GM19467 (cell line): Measurements from ENCODE around the gene TANC2.

ENCODE experiments used
- ATAC-seq: cut with Tn5 transposase; IDR thresholded peaks from one replicate; pipeline ENCODE4 v1.9.1; 2021; ENCODE audit warnings: mild to moderate bottlenecking, moderate library complexity; ENCODE audit not compliant: unreplicated experiment

TANC2 gene

DNA sequence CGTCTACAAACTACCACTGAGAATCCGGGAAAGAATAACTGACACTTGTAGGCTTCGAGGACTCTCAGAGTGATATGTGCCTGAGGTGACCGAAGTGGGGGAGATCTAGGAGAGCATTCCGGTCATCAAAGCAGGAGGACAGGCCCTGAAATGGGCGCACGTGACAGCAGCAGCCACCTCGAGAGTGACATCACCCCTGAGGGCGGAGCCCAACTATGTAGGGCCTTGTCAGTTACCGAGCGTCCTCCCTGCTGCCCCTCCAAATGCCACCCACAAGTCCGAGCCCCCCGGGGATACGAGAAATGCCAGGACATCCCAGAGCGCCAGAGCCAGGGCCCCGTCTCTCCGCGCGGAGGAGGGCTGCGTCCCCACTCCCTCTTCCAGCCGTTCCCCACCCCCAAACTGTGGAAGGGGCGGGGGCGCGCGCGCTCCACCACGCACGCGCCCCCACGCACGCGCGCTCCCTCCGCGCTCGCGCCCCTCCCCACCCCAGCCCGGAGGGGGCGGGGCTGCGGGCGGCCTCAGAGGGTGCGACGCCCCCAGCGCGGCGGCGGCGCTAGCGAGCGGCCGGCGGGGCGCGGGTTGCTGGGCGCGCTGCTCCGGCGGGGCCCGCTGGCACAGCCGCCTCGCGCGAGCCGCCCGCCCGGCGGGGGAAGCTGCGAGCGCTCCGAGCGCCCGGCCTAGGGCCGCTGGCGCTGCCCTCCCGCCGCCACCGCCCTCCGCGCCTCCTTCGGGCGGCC is at the start of gene TANC2:
TSS of gene TANC2 (plus strand) at position 550 of the 740 bp plus-strand sequence. CDS start 43,325 bp downstream, outside the sequence.
- peak; percentile 46 for ATAC-seq

GRCh38 chr17:62916684-62917571 is 49.1 kb upstream of the TANC2 start:
- no peak for ATAC-seq

- no peak for ATAC-seq
Measured at GRCh38 chr17:62919388-62919787, 46.6 kb upstream of the TANC2 start.

GRCh38 chr17:62920300-62920699 is 45.7 kb upstream of the TANC2 start:
- ATAC-seq, result no peak

DNA sequence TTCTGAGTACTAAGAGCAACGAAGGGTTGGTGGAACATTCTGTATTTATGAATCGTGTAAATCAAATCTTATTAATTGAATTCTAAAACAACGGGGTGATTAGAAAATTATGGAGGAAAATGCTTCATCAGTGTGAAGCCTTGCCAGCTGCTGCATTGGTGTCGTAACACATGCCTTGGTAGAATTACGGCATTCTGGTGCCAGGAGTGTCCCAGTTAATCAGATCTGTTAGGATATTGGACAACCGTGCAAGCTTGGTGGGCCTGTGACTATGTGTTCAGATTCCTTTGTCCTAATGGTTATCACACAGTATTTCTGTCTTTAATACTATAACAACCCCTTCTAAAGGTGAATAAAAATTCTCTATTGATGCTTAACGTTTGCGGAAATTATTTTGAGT is 44.2 kb upstream of the TANC2 start:
- no peak for ATAC-seq

- no peak for ATAC-seq
Measured at GRCh38 chr17:62923258-62924150, 42.5 kb upstream of the TANC2 start.

DNA sequence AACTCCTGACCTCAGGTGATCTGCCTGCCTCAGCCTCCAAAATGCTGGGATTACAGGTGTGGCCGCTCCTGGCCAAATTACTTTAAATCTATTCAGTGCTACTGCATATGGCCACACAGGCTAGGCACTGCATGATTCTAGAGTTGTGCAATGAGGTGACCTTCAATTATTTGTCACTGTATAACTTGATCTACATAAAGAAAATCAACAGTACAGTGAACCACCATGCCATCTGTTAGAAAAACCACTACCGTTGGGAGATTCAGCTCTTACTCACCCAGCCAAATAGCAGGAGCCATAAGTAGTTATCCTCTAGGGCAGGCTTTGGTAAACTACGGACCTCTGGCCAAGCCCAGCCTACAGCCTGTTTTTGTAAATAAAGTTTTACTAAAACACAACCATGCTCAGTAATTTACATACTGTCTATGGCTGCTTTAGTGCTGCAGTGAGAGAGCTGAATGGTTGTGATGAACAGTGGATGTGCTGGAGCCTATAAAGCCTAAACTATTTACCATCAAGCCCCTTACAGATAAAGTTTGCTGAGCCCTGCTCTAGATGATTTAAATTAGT is 40.7 kb upstream of the TANC2 start:
- ATAC-seq, result no peak

GRCh38 chr17:62927083-62927482 is 39.0 kb upstream of the TANC2 start:
- ATAC-seq, result no peak

DNA sequence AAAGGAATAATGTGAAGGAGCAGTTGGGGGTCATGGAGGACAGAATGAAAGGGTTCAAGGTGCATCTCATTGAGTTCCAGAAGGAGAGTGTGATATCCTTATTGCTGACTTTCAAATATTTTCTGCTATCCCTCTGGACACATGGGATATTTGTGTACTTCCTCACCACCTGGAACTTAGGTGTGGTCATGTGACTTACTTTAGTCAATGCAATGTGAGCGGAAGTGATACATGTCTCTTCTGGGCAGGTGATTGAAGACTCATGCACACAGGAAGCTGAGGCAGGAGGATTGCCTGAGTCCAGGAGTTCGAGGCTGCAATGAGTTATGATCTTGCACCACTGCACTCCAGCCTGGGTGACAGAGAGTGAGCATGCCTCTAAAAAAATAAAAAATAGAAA is 36.7 kb upstream of the TANC2 start:
- no peak for ATAC-seq

DNA sequence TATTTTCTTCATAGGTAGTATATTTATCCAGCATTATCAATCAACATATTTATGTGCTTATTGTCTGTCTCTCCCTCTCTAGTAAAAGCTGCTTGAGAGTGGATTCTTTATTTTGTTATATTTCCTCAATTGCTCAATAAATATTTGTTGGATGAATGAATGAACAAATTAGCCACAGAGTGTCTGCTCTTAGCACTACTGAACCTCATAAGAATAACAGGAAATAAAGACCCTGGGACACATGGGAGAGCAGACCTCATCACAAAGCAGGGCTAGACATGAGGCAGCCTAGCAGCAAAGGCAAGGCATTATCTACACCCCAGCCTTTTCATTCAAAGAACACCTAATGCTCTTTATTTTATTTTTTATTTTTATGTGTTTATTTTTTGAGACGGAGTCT is 34.9 kb upstream of the TANC2 start:
- no peak for ATAC-seq

DNA sequence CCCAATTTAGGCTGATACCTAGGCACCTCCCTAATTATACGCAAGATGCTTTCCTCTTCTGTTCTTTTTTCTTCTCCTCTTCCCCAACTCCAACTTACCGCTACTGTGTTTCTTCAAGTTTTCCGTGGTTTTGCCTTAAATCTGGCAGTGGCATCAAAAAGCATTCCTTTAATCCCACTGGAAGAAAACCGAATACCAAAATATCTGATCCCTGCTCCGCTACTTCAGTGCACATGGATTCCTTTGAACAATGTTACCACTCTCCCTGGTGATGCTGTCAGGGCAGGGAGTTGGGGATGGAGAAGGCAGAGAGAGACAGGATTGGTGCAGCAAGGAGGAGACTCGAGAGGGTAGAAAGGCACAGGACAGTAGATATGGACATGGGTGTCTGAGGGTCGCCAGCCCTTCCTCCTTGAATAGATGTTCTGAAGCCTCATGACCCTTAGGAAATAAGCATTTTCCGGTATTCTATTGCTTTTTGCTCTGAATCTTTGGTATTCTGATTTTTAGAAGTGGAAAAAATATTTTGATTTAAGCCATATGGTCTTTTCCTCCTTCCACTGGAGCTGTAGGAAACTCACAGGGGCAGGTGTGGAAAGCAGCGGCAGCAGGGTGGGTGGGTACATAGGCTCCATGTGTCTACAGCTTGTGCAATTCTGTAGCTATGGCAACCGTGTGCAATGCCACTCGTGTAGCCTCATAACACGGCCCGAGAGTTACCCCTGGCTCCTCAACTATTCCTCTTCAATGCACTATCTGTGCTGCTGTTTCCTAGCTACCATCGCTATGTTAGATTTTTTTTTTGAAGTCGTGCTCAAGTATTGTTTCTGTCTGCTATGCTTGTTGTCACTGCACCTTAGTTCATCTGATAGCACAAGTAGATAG is 32.3 kb upstream of the TANC2 start:
- ATAC-seq, result no peak

- ATAC-seq, result no peak
Measured at GRCh38 chr17:62935098-62935497, 30.9 kb upstream of the TANC2 start.

- ATAC-seq, result no peak
Measured at GRCh38 chr17:62935523-62935922, 30.5 kb upstream of the TANC2 start.

- ATAC-seq, result no peak
Measured at GRCh38 chr17:62937606-62938005, 28.4 kb upstream of the TANC2 start.

DNA sequence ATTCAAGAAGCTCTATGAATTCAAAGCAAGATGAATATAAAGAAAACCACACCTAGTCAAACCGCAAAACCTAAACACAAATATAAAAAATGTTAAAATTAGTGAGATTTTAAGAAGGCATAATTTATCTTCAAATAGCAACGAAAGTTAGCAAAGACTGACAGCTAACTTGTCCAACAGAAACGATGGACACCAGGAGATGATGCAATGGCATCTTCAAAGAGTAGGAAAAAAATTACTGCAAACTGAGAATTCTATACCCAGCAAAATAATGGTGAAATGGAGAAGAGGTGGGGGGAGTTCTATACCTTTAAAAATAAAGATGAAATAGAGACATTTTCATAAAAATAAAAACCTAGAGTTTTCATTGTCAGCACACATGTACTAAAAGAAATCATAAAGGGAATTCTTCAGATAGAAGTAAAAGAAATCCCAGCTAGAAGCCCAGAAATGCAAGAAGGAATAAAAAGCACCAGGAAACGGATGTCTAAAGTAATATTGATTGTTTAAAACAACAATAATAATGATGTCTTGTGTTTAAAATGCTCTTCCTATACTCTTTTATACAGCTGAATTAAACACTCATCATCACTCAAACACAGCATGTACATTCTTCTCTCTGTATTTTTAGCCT is 24.6 kb upstream of the TANC2 start:
- ATAC-seq, result no peak

GRCh38 chr17:62948370-62948769 is 17.7 kb upstream of the TANC2 start:
- ATAC-seq, result no peak

GRCh38 chr17:62949036-62949435 is 17.0 kb upstream of the TANC2 start:
- no peak for ATAC-seq

GRCh38 chr17:62950067-62950466 is 16.0 kb upstream of the TANC2 start:
- ATAC-seq, result no peak

DNA sequence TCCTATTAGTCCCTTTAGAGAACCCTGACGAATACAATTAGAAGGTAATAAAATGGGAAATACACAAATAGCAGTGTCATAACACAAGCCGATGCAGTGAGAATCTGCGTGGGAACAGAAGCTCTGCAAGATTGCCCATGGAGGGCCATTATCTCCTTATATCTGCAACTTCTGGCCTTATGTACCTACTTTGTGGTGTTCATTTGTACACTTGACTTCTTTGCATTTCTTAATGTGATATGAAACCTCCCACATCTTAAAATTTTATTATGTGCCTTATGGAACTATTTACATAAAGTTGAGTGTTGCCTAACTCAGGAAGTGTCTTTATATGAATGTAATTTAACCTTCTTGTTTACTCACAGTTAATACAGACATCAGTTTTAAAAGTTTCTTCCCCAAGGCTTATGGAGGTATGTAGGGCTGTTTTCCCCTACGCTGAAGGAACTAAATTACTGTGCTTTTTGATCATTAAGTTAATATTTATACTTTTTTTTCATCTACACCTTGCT is 10.1 kb upstream of the TANC2 start:
- no peak for ATAC-seq
